ENCODE data around the gene AP1S1. TPM values are rescaled to one million over a fixed set of nuclear protein-coding genes. Genes with fewer than 3 reads are reported as not detected.

Gene AP1S1
- total and polyA plus RNA-seq, 2 donors (not counting 1 experiment from before 2014, with no cell fraction given), result 10.3 to 16.3 TPM

DNA sequence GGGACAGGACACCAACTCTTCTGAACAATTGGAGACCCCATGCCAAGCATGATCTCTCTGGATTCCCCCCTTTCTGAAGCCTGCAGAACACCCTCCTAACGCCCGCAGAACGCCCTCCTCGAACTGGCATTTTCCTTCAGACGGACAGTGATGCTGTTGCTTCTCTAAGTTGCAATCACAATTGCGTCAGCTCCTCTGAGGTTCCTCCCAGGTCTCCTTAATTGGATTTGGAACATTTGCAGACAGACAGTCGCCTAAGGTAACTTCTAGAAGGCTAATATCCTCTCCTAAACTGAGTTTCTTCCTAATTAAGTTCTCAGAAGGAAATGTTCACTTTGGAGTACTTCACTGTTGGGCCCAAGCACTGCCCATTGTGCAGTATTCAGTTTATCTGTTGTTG is 47.9 kb upstream of the AP1S1 start:
- H3K27ac ChIP-seq (ENCODE audit: low read length in 2 of 2), result no peak overlapping the region

DNA sequence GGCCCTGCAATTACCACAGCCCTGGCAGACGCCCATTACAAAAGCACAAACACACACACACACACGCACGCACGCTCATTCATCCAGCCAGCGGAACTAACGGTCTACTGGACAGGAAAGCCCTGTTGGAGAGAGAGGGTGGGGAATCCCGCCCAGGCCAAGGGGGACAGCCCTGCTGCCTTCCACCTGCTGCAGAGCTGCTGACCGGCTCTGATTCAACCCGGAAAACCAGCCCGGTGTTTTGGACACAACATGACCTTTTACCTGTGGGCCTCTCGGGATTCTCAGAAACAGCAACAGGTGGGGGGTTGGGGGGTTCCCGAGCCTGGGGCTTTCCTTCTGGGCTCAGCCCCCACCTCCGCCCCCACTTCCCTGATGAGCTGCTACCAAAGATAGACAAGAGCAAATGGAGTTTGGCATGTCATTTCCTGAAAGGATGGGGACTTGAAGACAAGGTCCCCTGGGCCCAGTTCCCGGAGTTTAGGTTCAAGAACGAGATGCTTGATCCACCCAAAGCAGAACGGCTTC is 45.9 kb upstream of the AP1S1 start:
- CTCF ChIA-PET, result no interaction called here
- POLR2A ChIA-PET, result no interaction called here
- peaks cover 0 to 10% (median under 1%) of the 10 kb centered on the region in 4 experiments for H3K27me3 ChIP-seq (replicated peaks in 1 of 4; ENCODE audit: control extremely low read depth in 1 of 4, control insufficient read depth in 3 of 4, insufficient read depth in 4 of 4, low read length in 3 of 4)
- peaks cover 0 to 3% (median 0%) of the 10 kb centered on the region in 3 donors for H3K9me3 ChIP-seq (ENCODE audit: control extremely low read depth in 1 of 3, control insufficient read depth in 2 of 3, insufficient read depth in 1 of 3, low read length in 2 of 3)
- no peaks in the 10 kb centered on the region for H3K4me1 ChIP-seq (ENCODE audit: control insufficient read depth in 2 of 2, insufficient read depth in 2 of 2, low read length in 2 of 2)
- intact Hi-C loops (cut with micrococcal nuclease), result no loop called here
- H3K36me3 ChIP-seq (replicated peaks in 1 of 2; ENCODE audit: control extremely low read depth in 1 of 2, control insufficient read depth in 1 of 2, extremely low read depth in 1 of 2, insufficient read depth in 2 of 2, low read length in 1 of 2), result no peaks in the 10 kb centered on the region
- no peak overlapping the region for H3K4me3 ChIP-seq (ENCODE audit: control extremely low read depth in 1 of 5, extremely low read depth in 1 of 5, insufficient read depth in 1 of 5, low read depth in 2 of 5, low read length in 4 of 5)
- no peak overlapping the region for H2AFZ ChIP-seq (ENCODE audit: insufficient read depth, low read depth, low read length, poor library complexity, severe bottlenecking)
- H3K4me2 ChIP-seq (replicated peaks; ENCODE audit: low read depth, low read length, poor library complexity, severe bottlenecking), result no peak overlapping the region
- H3K4me3 Mint-ChIP-seq, result no peak overlapping the region
- H3K27me3 Mint-ChIP-seq, result peaks cover 26% of the 10 kb centered on the region
- ATAC-seq (ENCODE audit: low read depth), result no peak
- H3K9ac ChIP-seq (ENCODE audit: low read length), result no peak overlapping the region
- 71% methylated on average over 7 of the region's 16 CpGs for WGBS (ENCODE audit: insufficient coverage)
- no peaks in the 10 kb centered on the region for H4K20me1 ChIP-seq (ENCODE audit: control insufficient read depth, insufficient read depth, low read length, poor library complexity, severe bottlenecking)
- H3K9me3 Mint-ChIP-seq (ENCODE audit: insufficient read depth), result no peaks in the 10 kb centered on the region
- no peaks in the 10 kb centered on the region for H3K4me1 Mint-ChIP-seq
- no peak for DNase-seq
- no peak overlapping the region for H3K27ac Mint-ChIP-seq
- no peak overlapping the region for H3K27ac ChIP-seq (ENCODE audit: low read length in 2 of 2)
- no peaks in the 10 kb centered on the region for H3K79me2 ChIP-seq (ENCODE audit: control insufficient read depth, insufficient read depth, low read length)
- TF ChIP-seq EZH2 (IDR thresholded peaks at IDR 0.05; ENCODE audit: borderline replicate concordance, insufficient read depth, low read depth, low read length, poor library complexity, severe bottlenecking), result no peak
- TF ChIP-seq, protein P1, sequence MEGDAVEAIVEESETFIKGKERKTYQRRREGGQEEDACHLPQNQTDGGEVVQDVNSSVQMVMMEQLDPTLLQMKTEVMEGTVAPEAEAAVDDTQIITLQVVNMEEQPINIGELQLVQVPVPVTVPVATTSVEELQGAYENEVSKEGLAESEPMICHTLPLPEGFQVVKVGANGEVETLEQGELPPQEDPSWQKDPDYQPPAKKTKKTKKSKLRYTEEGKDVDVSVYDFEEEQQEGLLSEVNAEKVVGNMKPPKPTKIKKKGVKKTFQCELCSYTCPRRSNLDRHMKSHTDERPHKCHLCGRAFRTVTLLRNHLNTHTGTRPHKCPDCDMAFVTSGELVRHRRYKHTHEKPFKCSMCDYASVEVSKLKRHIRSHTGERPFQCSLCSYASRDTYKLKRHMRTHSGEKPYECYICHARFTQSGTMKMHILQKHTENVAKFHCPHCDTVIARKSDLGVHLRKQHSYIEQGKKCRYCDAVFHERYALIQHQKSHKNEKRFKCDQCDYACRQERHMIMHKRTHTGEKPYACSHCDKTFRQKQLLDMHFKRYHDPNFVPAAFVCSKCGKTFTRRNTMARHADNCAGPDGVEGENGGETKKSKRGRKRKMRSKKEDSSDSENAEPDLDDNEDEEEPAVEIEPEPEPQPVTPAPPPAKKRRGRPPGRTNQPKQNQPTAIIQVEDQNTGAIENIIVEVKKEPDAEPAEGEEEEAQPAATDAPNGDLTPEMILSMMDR (IDR thresholded peaks at IDR 0.05), result no peak

More for the DNA sequence above, 47.9 kb upstream of the AP1S1 start:
- Histone ChIP-seq H3K4me3 (ENCODE audit: control extremely low read depth in 1 of 5, extremely low read depth in 1 of 5, insufficient read depth in 1 of 5, low read depth in 2 of 5, low read length in 4 of 5) (no peak overlapping the region), H3K4me2 (replicated peaks; ENCODE audit: low read depth, low read length, poor library complexity, severe bottlenecking) (no peak overlapping the region), H3K4me1 (ENCODE audit: control insufficient read depth in 2 of 2, insufficient read depth in 2 of 2, low read length in 2 of 2) (no peaks in the 10 kb centered on the region), H4K20me1 (ENCODE audit: control insufficient read depth, insufficient read depth, low read length, poor library complexity, severe bottlenecking) (no peaks in the 10 kb centered on the region), H2AFZ (ENCODE audit: insufficient read depth, low read depth, low read length, poor library complexity, severe bottlenecking) (no peak overlapping the region), H3K36me3 (replicated peaks in 1 of 2; ENCODE audit: control extremely low read depth in 1 of 2, control insufficient read depth in 1 of 2, extremely low read depth in 1 of 2, insufficient read depth in 2 of 2, low read length in 1 of 2) (no peaks in the 10 kb centered on the region), H3K9ac (ENCODE audit: low read length) (no peak overlapping the region), H3K27me3 (replicated peaks in 1 of 4; ENCODE audit: control extremely low read depth in 1 of 4, control insufficient read depth in 3 of 4, insufficient read depth in 4 of 4, low read length in 3 of 4) (peaks cover 0 to 28% (median 6%) of the 10 kb centered on the region in 4 experiments), H3K9me3 (ENCODE audit: control extremely low read depth in 1 of 3, control insufficient read depth in 2 of 3, insufficient read depth in 1 of 3, low read length in 2 of 3) (no peaks in the 10 kb centered on the region), H3K79me2 (ENCODE audit: control insufficient read depth, insufficient read depth, low read length) (no peaks in the 10 kb centered on the region)
- H3K4me3 Mint-ChIP-seq, result no peak overlapping the region
- WGBS (ENCODE audit: insufficient coverage), result 83% methylated on average over 7 of the region's 7 CpGs
- H3K9me3 Mint-ChIP-seq (ENCODE audit: insufficient read depth), result no peaks in the 10 kb centered on the region
- H3K27me3 Mint-ChIP-seq, result peaks cover 34% of the 10 kb centered on the region
- H3K27ac Mint-ChIP-seq, result no peak overlapping the region
- ATAC-seq (ENCODE audit: low read depth) (no peak), DNase-seq (no peak)
- POLR2A ChIA-PET, result no interaction called here
- intact Hi-C loops (cut with micrococcal nuclease), result no loop called here
- CTCF ChIA-PET, result no interaction called here
- H3K4me1 Mint-ChIP-seq, result no peaks in the 10 kb centered on the region
- TF ChIP-seq, protein P1 (IDR thresholded peaks at IDR 0.05), result no peak
- TF ChIP-seq EZH2 (IDR thresholded peaks at IDR 0.05; ENCODE audit: borderline replicate concordance, insufficient read depth, low read depth, low read length, poor library complexity, severe bottlenecking), result no peak
